GM12865 (cell line): ENCODE data around the gene PDE2A.

Source experiments
- DNase-seq: peaks from one replicate; pipeline ENCODE4 v3.0.0; 2010; ENCODE audit warnings: low read depth
- H3K4me3 ChIP-seq: 2 replicates; pipeline ENCODE4 v1.5.1; 2011; ENCODE audit warnings: mild to moderate bottlenecking, low read depth, low read length, control low read depth
- TF ChIP-seq, protein P1 (sequence below): IDR thresholded peaks from 2 replicates; pipeline ENCODE4 v1.5.1; 2011; ENCODE audit warnings: low read length, control low read depth, low read depth, inconsistent platforms; ENCODE audit not compliant: insufficient read depth; ENCODE audit errors: missing control alignments

PDE2A gene

GRCh38 chr11:72671152-72672099 lies 2.8 kb downstream of the PDE2A start:
- TF ChIP-seq, protein P1, sequence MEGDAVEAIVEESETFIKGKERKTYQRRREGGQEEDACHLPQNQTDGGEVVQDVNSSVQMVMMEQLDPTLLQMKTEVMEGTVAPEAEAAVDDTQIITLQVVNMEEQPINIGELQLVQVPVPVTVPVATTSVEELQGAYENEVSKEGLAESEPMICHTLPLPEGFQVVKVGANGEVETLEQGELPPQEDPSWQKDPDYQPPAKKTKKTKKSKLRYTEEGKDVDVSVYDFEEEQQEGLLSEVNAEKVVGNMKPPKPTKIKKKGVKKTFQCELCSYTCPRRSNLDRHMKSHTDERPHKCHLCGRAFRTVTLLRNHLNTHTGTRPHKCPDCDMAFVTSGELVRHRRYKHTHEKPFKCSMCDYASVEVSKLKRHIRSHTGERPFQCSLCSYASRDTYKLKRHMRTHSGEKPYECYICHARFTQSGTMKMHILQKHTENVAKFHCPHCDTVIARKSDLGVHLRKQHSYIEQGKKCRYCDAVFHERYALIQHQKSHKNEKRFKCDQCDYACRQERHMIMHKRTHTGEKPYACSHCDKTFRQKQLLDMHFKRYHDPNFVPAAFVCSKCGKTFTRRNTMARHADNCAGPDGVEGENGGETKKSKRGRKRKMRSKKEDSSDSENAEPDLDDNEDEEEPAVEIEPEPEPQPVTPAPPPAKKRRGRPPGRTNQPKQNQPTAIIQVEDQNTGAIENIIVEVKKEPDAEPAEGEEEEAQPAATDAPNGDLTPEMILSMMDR: no peak
- DNase-seq: no peak
- no peak overlapping the region for H3K4me3 ChIP-seq

GRCh38 chr11:72670041-72670440 lies 4.2 kb downstream of the PDE2A start:
- DNase-seq: no peak
- TF ChIP-seq, protein P1: no peak
- no peak overlapping the region for H3K4me3 ChIP-seq

- TF ChIP-seq, protein P1: no peak
- DNase-seq: peak; percentile 66
- H3K4me3 ChIP-seq: no peak overlapping the region
Measured at GRCh38 chr11:72669527-72669926, 4.7 kb downstream of the PDE2A start.

GRCh38 chr11:72668629-72669347 lies 5.4 kb downstream of the PDE2A start:
- peak; percentile 93 for DNase-seq
- H3K4me3 ChIP-seq: no peak overlapping the region

DNA sequence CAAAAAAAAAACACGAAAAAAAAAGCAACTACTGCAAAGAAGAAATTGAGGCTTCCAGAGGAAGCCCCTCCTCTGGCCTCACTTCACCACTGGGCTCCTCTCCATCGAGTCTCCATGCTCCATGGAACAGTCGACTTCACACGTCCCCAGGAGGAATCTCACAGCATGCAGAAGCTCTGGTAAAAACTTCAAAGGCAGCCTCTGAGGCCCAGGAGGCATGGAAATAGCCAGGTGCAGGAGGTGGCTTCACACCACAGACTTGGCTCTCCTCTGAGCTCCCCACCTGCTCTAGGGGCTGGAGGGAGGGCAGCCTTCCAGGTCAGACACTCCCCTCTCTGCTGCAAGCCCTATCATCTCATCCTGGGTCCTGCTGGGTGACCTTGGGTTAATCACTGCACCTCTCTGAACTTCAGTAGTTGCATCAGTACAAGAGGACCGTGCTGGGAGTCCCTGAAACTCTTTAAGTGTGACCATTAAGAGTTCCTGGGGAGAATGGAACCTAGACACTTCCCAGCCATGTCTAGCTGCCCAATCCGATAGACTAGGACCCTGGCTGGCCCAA lies 8.2 kb downstream of the PDE2A start:
- TF ChIP-seq, protein P1: no peak
- no peak for DNase-seq
- no peak overlapping the region for H3K4me3 ChIP-seq

More at GRCh38 chr11:72668629-72669347, 5.4 kb downstream of the PDE2A start:
- TF ChIP-seq, protein P1: no peak

DNA sequence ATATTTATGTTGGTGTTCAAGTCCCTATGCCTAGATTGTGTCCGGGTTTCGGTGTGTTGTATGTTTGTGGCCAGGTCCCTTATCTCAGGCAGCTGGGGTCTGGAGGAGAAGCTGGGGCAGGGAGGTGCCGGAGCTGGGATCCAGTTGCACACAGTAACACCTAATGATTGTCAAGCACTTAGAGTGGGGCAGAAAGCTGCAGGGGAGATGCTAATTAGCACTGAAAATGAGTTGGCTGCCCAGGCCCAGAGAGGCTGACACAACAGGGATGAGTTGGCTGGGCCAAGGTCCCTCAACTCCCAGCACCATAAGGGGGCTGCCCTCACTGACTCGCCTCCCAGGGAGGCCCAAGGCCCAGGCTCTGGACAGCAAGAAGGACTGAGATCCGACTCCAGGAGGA lies 12.2 kb downstream of the PDE2A start:
- H3K4me3 ChIP-seq: no peak overlapping the region
- TF ChIP-seq, protein P1: no peak
- DNase-seq: no peak
